Effector memory CD4-positive, alpha-beta T cell (primary cell): Measurements from ENCODE around the gene LHFPL6.

Experiments used
- DNase-seq, 3 donors: peaks; one replicate each; pipeline ENCODE4 v3.0.0-alpha.2; 2020
- H3K27ac ChIP-seq: 2 replicates; pipeline ENCODE4 v1.7.0; 2013; ENCODE audit warnings: mild to moderate bottlenecking, low read length, moderate library complexity; ENCODE audit not compliant: insufficient read depth, poor library complexity, severe bottlenecking
- H3K27me3 ChIP-seq: replicated peaks from 2 replicates; pipeline ENCODE4 v1.7.0; 2013; ENCODE audit warnings: mild to moderate bottlenecking, low read length; ENCODE audit not compliant: insufficient read depth, control insufficient read depth, poor library complexity, severe bottlenecking
- H3K36me3 ChIP-seq: 2 replicates; pipeline ENCODE4 v1.7.0; 2013; ENCODE audit warnings: mild to moderate bottlenecking, low read length, moderate library complexity; ENCODE audit not compliant: control insufficient read depth, insufficient read depth
- H3K4me1 ChIP-seq: 2 replicates; pipeline ENCODE4 v1.7.0; 2013; ENCODE audit warnings: low read length, mild to moderate bottlenecking; ENCODE audit not compliant: control insufficient read depth, insufficient read depth, poor library complexity, severe bottlenecking
- H3K4me3 ChIP-seq: 2 replicates; pipeline ENCODE4 v1.7.0; 2013; ENCODE audit warnings: low read length, low read depth, mild to moderate bottlenecking; ENCODE audit not compliant: insufficient read depth, poor library complexity, severe bottlenecking
- H3K9me3 ChIP-seq: 2 replicates; pipeline ENCODE4 v1.7.0; 2013; ENCODE audit warnings: mild to moderate bottlenecking, low read length, moderate library complexity; ENCODE audit not compliant: control insufficient read depth

Gene LHFPL6

DNA sequence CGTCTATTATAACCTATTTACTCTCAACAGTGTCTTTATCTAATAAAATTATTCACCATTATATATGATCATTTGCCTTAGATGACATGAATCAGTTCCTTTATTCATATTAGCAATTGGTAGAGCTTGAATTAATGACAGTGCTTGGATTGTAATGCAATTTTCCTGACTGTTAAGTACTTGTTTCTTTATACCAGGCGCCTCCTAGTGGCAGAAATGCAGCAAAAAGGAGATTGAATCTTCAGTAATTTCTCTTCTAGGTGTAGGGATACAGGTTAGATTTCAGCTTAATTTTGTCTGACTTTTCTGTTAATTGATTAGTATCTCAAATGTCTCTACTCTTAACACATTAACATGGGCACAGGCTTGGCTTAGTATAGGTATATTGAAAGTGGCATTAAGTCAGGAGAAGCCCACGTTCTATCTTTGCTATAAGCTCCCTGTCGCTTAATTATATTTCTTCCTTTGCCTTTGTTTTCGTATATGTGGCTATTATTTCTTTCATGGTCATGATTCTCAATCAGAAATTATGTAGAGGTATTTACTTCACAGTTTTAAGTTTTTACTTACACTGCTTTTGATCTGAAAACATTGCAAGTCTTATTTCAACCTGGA, 9.1 kb upstream of the LHFPL6 start:
- no peaks in the 10 kb centered on the region for H3K9me3 ChIP-seq
- H3K4me1 ChIP-seq: no peaks in the 10 kb centered on the region
- H3K27ac ChIP-seq: no peak overlapping the region
- no peaks in the 10 kb centered on the region for H3K27me3 ChIP-seq
- DNase-seq: peak in 1 of 3 donors; percentile 38
- H3K36me3 ChIP-seq: no peaks in the 10 kb centered on the region
- no peak overlapping the region for H3K4me3 ChIP-seq

DNA sequence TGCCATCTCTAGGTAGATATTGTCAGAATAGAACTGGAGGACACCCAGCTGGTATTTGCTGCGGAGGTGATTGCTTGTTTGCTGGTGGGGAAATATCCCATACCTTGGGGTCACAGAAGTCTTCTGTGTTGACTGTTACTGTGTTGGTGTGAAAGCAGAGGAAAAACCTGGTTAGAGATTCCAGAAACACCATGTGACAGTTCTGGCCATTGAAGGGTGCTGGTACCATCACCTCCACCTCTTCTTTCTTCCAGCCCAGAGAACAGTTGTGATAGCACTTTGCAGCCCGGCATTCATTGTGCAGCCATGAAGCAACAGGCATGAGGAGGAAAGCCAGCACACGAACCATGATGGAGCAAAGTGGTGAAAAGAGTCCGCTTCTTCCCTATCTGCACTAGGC, 4.9 kb upstream of the LHFPL6 start:
- Histone ChIP-seq H3K4me1 (peaks cover 6% of the 10 kb centered on the region), H3K36me3 (no peaks in the 10 kb centered on the region), H3K4me3 (no peak overlapping the region), H3K27ac (no peak overlapping the region), H3K9me3 (no peaks in the 10 kb centered on the region), H3K27me3 (peaks cover 8% of the 10 kb centered on the region)
- no peak for DNase-seq

DNA sequence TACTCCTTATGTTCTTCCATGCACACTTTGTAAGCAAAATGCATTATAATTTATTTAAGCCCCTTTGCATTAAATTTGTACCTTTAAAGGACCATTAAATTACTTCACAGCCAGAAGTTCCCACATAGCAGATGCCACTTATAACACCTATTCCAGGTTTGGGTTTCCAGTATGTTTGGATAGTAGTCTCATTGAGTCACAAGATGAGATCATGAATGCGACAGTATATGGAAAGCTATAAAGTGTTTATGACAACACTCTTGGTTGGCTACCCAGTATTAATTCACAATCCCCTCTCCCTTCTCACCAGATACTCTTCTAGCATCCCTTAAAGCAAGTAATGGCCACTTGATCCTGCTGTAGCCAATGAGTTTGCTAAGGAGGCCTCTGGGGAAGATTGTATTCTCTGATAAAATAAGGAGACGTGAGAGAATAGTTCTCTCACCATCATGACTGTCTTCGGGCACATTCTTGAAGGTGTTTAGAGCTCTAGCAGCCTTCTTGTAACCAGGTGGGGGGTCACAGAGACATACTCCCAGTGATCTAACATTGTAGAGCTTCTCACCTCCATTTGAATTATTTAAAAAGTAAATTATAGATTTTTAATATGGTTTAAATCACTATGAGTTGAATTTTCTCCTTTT, 2.8 kb upstream of the LHFPL6 start:
- Histone ChIP-seq H3K27me3 (peaks cover 23% of the 10 kb centered on the region), H3K4me1 (peaks cover 12% of the 10 kb centered on the region), H3K4me3 (no peak overlapping the region), H3K9me3 (no peaks in the 10 kb centered on the region), H3K27ac (no peak overlapping the region), H3K36me3 (no peaks in the 10 kb centered on the region)
- no peak for DNase-seq

DNA sequence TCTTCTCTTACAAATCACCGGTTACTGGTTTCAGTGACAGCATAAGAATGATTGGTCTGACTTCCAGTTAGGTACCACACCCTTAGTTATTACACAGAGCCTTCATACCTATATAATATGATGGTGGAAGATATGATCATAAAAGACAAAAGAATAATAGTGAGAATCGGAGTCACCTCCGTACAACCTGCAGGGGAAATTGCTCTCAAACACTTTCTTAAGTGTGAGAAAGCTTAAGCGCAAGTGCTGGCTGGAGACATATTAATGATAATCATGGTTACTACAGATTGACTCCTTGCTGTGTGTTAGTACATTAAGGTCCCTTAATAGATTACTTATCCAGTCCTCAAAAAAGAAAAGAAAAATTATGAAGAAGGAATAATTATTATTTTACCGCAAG, 1.8 kb upstream of the LHFPL6 start:
- no peak for DNase-seq
- Histone ChIP-seq H3K4me3 (no peak overlapping the region), H3K36me3 (no peaks in the 10 kb centered on the region), H3K4me1 (peaks cover 12% of the 10 kb centered on the region), H3K27me3 (peaks cover 25% of the 10 kb centered on the region), H3K27ac (no peak overlapping the region), H3K9me3 (no peaks in the 10 kb centered on the region)

DNA sequence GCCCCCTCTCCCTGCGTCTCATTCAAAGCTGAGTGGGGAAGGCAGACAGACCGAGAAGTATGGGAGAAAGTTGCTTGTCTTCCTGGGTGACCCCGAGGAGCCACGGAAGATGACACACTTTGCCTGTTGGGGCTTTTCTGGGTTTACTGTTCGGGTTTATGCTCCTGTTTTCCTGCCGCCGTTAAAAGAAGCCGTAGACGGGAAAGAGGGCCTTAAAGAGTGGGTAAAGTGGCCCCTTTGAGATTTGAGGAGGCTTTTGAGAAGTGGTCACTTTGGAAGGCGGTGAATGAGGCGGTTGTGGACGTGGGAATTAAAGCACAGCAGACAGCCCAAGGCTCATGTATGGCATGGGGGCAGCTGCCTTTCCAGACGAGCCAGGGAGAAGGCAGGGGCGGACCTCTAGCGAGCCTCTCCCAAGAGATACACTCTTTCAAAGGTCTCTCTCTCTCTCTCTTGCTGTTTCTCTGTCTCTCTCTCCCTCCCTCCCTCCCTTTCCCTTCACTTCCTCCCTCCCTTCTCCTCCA, 493 bp upstream of the LHFPL6 start:
- Histone ChIP-seq H3K9me3 (no peaks in the 10 kb centered on the region), H3K27me3 (peaks cover 25% of the 10 kb centered on the region), H3K4me1 (peaks cover 12% of the 10 kb centered on the region), H3K4me3 (peak overlapping the region; percentile 62), H3K36me3 (no peaks in the 10 kb centered on the region), H3K27ac (no peak overlapping the region)
- DNase-seq: no peak

DNA sequence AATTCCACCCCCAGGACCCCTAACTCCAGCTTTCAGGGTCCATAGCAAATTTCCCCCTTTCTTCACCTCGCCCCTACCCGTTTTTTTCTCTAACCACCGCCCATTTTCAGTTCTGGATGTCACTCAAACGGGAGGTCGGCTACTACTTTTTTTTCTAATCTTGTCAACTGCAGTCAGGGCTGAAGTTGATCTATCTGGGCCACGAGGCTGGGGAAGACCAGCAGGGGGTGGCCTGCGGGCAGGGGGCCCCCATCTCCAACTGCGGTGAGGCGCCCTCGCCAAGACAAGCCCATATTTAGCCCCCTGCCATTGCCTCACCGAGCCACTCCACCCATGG, 748 bp downstream of the LHFPL6 start:
- H3K9me3 ChIP-seq: no peaks in the 10 kb centered on the region
- peaks cover 25% of the 10 kb centered on the region for H3K27me3 ChIP-seq
- H3K4me1 ChIP-seq: peaks cover 12% of the 10 kb centered on the region
- H3K27ac ChIP-seq: no peak overlapping the region
- no peaks in the 10 kb centered on the region for H3K36me3 ChIP-seq
- peak overlapping the region; percentile 62 for H3K4me3 ChIP-seq
- DNase-seq: no peak

DNA sequence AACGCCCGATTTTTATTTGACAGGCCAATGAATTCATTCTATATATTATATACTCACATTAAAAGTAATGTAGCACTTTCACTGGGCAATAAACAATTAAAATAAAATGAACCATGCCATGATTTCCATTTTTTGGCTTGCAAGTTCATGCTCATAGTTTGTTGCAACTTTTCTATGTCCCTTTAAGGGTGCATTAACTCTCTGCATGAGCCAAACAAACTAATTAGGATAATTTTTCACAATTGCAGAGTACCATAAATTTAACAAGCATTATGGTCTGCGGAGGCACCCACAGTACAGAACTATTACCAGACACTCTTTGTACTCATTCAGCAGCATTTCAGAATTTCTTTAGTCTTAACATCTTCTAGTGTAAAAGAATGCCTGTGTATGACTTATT, 1.4 kb downstream of the LHFPL6 start:
- Histone ChIP-seq H3K4me1 (peaks cover 12% of the 10 kb centered on the region), H3K9me3 (no peaks in the 10 kb centered on the region), H3K36me3 (no peaks in the 10 kb centered on the region), H3K27ac (no peak overlapping the region), H3K27me3 (peaks cover 25% of the 10 kb centered on the region), H3K4me3 (no peak overlapping the region)
- no peak for DNase-seq

DNA sequence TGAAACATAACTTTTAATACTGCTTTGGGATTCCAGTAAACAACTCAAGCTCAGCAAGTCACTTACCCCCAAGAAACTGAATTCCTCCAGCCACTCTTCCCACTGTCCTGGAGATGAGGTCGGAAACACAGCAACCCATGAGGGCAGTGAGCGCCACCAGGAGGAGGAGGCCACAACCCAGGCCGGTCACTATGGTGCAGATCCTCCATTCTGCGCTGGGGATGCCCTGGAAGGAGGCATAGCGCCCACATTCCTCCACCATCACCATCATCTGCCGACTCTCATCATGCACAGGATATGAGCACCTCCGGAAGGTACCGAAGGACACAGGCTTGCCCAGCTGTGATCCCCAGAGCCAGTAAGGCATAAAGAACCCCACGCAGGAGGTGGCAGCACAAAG, 2.2 kb downstream of the LHFPL6 start:
- peaks cover 25% of the 10 kb centered on the region for H3K27me3 ChIP-seq
- no peak for DNase-seq
- H3K4me3 ChIP-seq: no peak overlapping the region
- H3K9me3 ChIP-seq: no peaks in the 10 kb centered on the region
- no peaks in the 10 kb centered on the region for H3K36me3 ChIP-seq
- no peak overlapping the region for H3K27ac ChIP-seq
- peaks cover 12% of the 10 kb centered on the region for H3K4me1 ChIP-seq

DNA sequence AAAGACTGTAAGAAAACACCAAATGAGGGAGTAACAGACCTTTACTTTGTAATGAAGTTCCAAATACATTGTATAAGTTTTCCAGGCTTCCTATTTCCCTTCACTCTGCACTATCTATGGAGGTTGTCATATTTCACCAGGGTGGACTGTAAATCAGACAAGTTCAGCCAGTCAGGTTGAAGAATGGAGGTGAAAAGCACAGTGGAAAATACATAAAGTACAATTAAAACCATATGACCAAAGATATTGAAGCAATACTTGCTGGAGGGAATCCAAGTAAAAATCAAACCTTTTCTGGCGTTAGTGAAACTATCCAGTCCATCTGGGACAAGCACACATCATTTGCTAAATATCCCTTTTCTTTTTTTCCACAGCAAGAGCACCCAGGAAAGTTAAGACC, 3.2 kb downstream of the LHFPL6 start:
- peaks cover 25% of the 10 kb centered on the region for H3K27me3 ChIP-seq
- H3K4me3 ChIP-seq: no peak overlapping the region
- H3K4me1 ChIP-seq: peaks cover 12% of the 10 kb centered on the region
- no peak for DNase-seq
- H3K27ac ChIP-seq: no peak overlapping the region
- no peaks in the 10 kb centered on the region for H3K9me3 ChIP-seq
- H3K36me3 ChIP-seq: no peaks in the 10 kb centered on the region

DNA sequence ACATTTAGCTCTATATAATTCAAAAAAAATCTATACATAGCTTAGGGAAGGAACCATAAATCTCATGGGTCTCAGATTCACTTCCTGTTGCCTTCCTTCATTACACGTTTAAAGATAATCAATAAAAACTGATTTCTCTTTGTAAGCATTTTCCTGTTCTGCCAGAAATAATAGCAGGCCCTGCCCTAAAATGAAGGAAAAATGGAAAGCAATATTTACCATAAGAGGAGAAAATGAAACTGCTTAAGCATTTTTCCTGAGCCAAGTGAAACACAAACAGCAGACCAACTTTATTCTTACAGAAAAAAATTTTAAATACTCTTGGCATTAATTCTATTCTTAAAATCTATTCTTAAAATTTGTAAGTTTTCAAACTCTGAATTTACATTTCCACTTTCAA, 4.0 kb downstream of the LHFPL6 start:
- no peak for DNase-seq
- Histone ChIP-seq H3K4me1 (peaks cover 12% of the 10 kb centered on the region), H3K9me3 (no peaks in the 10 kb centered on the region), H3K4me3 (no peak overlapping the region), H3K36me3 (no peaks in the 10 kb centered on the region), H3K27me3 (peaks cover 25% of the 10 kb centered on the region), H3K27ac (no peak overlapping the region)
